HFFc6 (cell line): ENCODE data around the gene GLTP. TPM values are rescaled to one million over a fixed set of nuclear protein-coding genes. Genes with fewer than 3 reads are reported as not detected.

Experiments used
- DNase-seq: peaks from one replicate; pipeline ENCODE4 v3.0.0-alpha.2; 2018
- H3K27ac Mint-ChIP-seq: 2 replicates; pipeline ENCODE4 v1.8.0; 2020; ENCODE audit warnings: mild to moderate bottlenecking, mixed read lengths
- H3K27me3 Mint-ChIP-seq: 2 replicates; pipeline ENCODE4 v1.8.0; 2021; ENCODE audit warnings: mild to moderate bottlenecking, moderate library complexity, mixed read lengths; ENCODE audit not compliant: insufficient read depth
- H3K36me3 Mint-ChIP-seq: 2 replicates; pipeline ENCODE4 v1.8.0; 2021; ENCODE audit warnings: low read depth, mixed read lengths
- H3K4me1 Mint-ChIP-seq: 2 replicates; pipeline ENCODE4 v1.8.0; 2020; ENCODE audit warnings: low read depth, mixed read lengths
- H3K4me3 Mint-ChIP-seq: 2 replicates; pipeline ENCODE4 v1.8.0; 2020; ENCODE audit warnings: mild to moderate bottlenecking, moderate library complexity, mixed read lengths
- H3K9me3 Mint-ChIP-seq: 2 replicates; pipeline ENCODE4 v1.8.0; 2020; ENCODE audit warnings: mild to moderate bottlenecking, mixed read lengths
- CTCF ChIP-seq: fragments of 200-600 bp; sonication (generic); IDR thresholded peaks from 2 replicates; pipeline ENCODE4 v1.5.0; 2021; ENCODE audit warnings: antibody characterized with exemption, mild to moderate bottlenecking
- total RNA-seq, 6 experiments: library from RNA; stranded (reverse); fragmentation: NEBNext Ultra II Directional; extraction: Animal tissue kit (Norgen Biotek cat#: 25700); gene quantifications; 2 replicates in 1 of 6; 3 replicates in 5 of 6; pipeline ENCODE4 v1.2.3, GENCODE V29; 2021

The GLTP gene
- total RNA-seq, 6 experiments from 2014 or later: 77.4 to 87.9 (median 82.0) TPM

GRCh38 chr12:109926016-109926415, 45.7 kb upstream of the GLTP start:
- H3K27me3 Mint-ChIP-seq: peaks cover 6% of the 10 kb centered on the region
- H3K27ac Mint-ChIP-seq: no peak overlapping the region
- H3K4me1 Mint-ChIP-seq: peaks cover 5% of the 10 kb centered on the region
- no peak for TF ChIP-seq CTCF
- peaks cover 13% of the 10 kb centered on the region for H3K36me3 Mint-ChIP-seq
- H3K4me3 Mint-ChIP-seq: no peak overlapping the region
- no peak for DNase-seq
- no peaks in the 10 kb centered on the region for H3K9me3 Mint-ChIP-seq

DNA sequence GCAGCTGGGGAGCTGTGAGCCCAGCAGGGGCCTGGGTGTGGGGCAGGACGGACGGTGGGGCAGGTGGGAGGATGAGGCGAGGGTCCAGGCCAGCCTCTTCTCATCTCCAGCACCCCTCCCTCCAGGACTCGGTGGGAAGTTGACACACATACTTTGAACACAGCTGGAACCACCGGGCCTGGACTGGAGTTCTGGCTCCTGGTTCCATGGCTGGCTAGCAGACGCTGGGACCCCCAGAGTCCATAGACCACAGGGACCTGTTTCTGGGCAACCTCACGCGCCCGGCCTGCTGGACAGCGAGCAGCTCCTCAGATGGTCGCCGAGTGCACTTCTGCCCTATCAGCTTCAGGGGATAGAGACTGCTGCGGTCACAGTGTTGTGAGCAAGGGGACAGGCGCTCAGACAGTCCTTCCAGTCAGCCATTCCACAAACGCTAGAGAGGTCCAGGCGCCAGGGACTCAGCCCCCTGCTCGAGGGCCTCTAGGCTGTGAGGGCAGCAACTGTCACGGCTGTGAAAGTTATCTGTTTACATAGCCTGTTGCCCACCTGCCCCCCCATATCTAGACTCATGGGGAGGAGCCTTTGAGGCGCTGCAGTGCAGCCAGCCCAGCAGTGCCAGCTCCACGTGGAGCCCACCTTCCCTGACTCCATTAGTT, 45.0 kb upstream of the GLTP start:
- H3K4me3 Mint-ChIP-seq: no peak overlapping the region
- no peak for TF ChIP-seq CTCF

GRCh38 chr12:109923481-109924245, 43.3 kb upstream of the GLTP start:
- Mint-ChIP-seq H3K27me3 (peaks cover 6% of the 10 kb centered on the region), H3K36me3 (peaks cover 35% of the 10 kb centered on the region), H3K4me3 (no peak overlapping the region), H3K4me1 (peaks cover 5% of the 10 kb centered on the region), H3K27ac (no peak overlapping the region), H3K9me3 (no peaks in the 10 kb centered on the region)
- DNase-seq: no peak
- no peak for TF ChIP-seq CTCF

More for the DNA sequence above, 45.0 kb upstream of the GLTP start:
- Mint-ChIP-seq H3K9me3 (no peaks in the 10 kb centered on the region), H3K4me1 (peaks cover 5% of the 10 kb centered on the region), H3K36me3 (peaks cover 20% of the 10 kb centered on the region), H3K27ac (peak overlapping the region; percentile 10; the same call in 1 of the 2 replicates), H3K27me3 (peaks cover 6% of the 10 kb centered on the region)
- no peak for DNase-seq

- peaks cover 6% of the 10 kb centered on the region for H3K27me3 Mint-ChIP-seq
- H3K27ac Mint-ChIP-seq: no peak overlapping the region
- TF ChIP-seq CTCF: no peak
- peaks cover 35% of the 10 kb centered on the region for H3K36me3 Mint-ChIP-seq
- no peaks in the 10 kb centered on the region for H3K9me3 Mint-ChIP-seq
- peaks cover 5% of the 10 kb centered on the region for H3K4me1 Mint-ChIP-seq
- DNase-seq: no peak
- H3K4me3 Mint-ChIP-seq: no peak overlapping the region
Observed at GRCh38 chr12:109923038-109923437, 42.7 kb upstream of the GLTP start.

DNA sequence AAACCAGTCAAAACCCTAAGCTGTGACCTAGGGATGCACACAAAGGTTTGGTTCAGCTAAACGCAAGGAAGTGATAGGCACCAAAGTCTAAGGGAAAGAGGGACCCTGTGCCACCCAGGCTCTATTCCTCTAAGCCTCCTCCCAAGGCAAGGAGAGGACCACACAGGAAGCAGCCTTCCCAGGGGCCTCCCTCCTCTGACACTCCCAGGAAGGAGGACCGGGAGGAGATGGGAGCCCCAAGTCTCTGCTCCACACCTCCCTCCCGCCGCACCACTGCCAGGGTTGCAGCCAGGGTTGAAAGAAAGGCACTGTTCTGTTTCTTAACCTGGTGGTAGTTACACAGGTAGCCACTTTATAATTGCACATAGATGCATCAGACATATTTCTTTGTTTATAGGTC, 41.6 kb upstream of the GLTP start:
- Mint-ChIP-seq H3K4me1 (no peaks in the 10 kb centered on the region), H3K27ac (no peak overlapping the region), H3K27me3 (peaks cover 1% of the 10 kb centered on the region), H3K4me3 (no peak overlapping the region), H3K36me3 (peaks cover 33% of the 10 kb centered on the region), H3K9me3 (no peaks in the 10 kb centered on the region)
- DNase-seq: no peak
- TF ChIP-seq CTCF: no peak
